Stimulated activated CD4-positive, alpha-beta T cell treated with anti-CD3 and anti-CD28 coated beads, Interleukin-1b, Interleukin-23, amount 100 ng/mL, for 48 hours (primary cell): ENCODE data around the gene PRKG1.

Experiments
- DNase-seq: peaks from one replicate; pipeline ENCODE4 v3.0.0-alpha.2; 2020

PRKG1 gene

DNA sequence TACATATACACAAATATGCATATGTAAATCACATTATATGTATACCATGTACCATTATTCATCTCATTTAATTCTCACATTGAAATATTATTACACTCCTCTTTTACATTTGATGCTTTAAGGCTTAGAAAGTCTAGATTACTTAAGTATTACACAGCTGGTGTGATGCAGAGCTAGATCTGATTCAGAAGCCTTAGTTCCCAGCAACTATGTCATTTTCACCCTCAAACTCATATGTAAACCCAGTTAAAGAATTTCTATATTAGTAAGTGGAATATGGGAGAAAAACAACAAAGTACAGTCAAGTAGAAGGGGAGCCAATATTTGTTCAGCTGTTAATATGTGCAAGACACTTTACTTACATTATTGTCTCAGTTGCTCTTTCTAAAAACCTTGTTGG is 699.4 kb downstream of the PRKG1 start:
- no peak for DNase-seq

DNA sequence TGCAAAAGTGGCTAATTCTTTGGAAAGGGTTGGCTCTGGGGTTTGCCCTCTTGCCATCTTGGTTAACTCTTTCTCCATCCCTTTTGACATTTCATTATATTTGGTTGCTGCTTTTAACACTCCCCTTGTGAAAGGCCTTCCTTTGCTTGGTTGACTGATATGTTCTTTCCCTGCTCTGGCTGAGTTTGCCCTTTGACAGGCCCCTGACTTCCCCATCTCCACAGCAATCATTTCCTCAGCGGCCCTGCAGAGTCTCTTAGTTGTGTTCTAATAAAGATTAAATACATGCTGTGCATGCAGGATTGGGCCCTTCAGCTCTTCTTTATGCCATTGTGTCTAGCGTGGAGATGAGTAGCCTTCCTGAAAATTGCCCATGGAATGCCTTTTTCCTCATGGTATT is 709.7 kb downstream of the PRKG1 start:
- DNase-seq = no peak

DNA sequence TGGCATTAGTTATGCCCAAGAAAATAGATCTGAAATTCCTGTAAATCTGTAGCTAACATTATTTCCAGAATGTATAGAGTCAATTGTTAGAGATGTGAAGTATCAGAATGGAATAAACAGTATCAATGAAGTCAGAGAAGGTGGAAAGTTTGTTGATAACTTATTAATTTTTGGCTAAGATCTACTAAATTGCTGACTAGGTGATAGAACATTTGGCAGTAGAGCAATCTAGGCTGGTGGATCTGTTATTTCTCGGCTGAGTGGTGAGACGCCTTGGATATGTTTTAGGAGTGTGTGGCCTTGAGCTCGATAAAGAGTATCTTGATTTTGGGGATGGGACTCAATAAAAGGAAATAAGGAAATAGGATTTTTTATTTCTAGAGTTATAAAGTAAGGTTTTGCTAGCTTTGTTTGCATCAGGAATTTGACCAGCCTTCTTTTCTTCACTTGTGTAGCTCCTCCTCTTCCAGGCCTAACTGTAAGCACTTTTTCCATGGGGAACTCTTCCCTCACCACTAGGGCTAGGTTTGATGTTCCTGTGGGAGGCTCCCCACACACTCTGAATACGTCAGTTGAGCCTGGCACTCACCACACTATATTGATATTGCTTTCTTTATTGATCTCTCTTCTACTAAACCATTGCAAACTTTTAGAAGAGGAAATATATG is 711.9 kb downstream of the PRKG1 start:
- no peak for DNase-seq

DNA sequence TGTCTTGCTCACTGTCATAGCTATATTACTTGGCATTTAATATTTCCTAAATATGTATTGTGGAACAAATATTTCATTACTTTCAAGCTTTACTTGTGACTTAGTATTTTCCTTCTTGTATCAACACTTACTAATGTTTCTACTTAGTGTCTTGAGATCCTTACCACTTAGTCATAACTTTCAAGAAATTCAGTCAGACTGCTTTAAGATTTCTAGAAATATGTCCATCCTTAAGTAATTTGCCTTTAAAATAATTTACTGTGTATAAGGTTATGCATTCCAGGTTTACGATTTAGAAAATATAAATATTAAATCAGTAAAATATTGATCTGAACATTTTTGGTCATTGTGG is 712.4 kb downstream of the PRKG1 start:
- DNase-seq = no peak

DNA sequence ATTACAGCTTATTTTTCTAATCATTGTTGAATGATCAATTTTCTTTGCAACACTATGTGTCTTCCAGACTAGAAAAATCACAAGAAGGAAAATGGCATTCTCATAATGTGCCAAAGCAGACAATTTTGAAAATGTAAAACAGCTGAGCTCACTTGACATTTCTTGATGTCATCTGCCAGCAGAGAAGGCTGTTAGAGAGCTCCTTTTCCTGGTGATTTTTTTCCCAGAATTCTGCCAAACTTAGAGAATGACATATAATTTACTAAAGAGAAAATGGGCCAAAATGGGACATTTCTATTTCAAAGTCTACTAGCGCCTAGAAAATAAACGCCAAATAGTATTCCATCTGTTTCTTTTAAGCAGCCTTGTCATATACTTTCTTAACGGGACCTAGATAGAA is 714.0 kb downstream of the PRKG1 start:
- no peak for DNase-seq

DNA sequence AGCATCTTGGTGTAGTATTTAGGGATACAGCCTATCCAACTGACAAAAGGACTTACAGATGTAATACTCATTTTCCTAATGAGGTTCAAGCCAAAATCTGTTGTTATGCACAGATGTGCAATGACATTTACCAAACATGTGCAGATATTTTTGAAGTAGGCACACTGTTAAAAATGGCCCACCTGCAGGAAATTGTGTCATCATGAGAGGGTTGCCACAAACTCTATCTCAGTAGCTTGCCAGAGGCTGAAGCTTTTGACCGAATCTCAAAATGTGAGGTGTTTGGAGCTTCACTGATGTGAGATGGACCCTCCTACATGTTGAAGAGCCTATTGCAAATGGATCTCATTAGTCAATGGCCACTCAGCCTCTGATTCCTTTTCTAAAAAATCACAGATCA is 714.8 kb downstream of the PRKG1 start:
- DNase-seq = no peak

DNA sequence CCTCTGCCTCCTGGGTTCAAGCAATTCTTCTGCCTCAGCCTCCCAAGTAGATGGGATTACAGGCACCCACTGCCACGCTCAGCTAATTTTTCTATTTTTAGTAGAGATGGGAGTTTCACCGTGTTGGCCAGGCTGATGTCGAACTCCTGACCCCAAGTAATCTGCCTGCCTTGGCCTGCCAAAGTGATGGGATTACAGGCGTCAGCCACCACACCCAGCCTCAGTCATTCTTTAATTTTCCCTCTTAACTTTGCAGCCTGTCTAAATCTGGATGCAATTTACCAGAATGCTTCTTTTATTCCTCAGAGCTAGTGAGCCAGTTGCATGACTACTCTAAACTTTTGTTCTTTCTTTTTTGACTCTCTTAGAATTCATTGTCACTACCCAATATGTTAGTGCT is 715.6 kb downstream of the PRKG1 start:
- DNase-seq = no peak

DNA sequence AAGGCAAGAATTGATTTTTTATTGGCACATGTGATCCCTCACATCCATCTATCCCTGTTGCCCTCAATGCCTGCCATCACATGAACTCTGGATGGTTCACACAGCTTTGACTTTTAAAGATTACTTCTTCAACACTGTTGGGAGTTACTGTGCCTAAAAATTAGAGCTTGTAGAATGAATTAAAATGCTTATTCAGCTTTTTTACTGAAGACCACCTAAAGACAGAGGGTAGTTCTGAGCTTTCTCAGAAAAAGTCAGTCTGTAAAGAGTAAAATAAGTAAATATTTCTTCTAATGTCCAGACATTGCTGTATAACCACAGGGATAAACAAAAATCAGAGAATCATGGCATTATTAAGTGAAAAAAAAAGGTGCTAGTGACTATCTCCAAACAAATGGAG is 718.4 kb downstream of the PRKG1 start:
- no peak for DNase-seq

DNA sequence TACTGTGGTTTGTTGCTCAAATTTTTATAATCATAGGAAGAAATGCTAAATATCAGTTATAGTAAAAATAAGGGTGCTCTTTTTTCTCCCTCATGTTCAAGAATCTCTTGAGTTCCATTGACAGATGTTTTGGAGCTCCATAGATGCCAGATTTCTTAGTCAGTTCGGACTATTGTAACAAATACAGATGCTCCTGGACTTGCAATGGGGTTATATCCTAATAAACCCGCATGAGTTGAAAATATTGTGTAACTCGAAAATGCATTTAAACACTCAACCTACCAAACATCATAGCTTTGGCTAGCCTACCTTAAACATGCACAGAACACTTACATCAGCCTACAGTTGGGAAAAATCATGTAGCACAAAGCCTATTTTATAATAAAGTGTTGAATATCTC is 725.8 kb downstream of the PRKG1 start:
- DNase-seq = no peak

DNA sequence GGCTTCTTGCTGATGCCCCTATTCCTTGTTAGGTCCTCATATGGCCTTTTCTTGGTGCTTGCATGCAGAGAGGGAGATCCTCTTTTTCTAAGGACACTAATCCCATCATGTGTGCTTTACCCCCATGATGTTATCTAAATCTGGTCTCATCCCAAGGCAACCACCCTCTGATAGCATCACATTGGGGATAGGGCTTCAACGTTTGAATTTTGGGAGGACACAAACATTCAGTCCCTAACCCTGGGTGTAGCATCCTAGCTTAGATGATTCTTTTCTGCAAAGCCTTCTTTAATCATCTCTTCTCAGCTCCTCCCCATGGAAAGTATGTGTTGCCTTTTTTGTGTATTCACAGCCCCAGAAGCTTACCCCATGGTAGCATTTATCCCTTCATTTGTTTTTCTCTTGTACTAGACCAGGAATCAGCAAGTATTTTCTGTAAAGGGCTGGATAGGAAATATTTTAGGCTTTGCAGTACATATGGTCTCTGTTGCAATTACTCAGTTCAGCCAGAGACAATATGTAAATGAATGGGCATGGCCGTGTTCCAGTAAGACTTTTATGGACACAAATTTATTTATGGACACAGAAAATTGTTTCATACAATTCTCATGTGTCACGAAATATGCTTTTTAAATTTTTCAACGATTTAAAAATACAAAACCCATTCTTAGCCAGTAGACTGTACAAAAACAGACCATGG is 726.6 kb downstream of the PRKG1 start:
- DNase-seq = no peak

DNA sequence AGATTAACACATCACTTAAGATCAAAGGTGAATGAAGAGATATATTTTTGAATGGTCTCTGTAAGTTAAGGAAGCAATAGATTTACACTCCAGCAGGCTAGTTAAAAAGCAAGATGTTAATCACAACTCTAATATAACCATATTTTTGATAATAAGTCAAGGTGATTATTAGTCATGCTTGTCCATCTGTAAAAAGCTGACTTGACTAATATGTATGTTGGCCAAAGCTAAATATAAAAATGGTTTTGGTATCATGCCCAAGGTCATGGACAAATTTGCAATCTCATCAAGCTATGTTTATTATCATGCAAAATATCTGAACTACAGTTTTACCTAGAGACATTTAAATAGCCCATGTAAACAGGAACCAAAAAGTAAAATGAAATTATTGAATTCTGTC is 727.7 kb downstream of the PRKG1 start:
- no peak for DNase-seq

DNA sequence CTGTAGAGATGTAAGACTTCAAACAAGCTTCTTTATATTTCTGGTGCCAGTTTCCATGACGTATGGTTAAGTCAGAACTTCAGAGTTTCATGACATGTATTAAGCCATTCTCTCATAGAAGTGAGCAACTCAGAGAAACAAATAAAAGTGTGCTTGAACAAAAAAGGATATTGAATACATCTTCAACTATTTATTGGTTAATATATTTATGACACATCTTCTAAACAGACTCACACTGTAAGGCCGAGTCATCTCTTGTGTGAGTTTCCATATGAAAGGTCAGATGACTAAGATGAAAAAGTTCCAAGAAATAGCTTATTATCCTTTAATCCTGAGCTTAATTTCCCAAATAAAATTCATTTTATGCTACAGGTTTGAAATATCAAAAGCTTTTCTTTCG is 730.6 kb downstream of the PRKG1 start:
- DNase-seq = no peak

DNA sequence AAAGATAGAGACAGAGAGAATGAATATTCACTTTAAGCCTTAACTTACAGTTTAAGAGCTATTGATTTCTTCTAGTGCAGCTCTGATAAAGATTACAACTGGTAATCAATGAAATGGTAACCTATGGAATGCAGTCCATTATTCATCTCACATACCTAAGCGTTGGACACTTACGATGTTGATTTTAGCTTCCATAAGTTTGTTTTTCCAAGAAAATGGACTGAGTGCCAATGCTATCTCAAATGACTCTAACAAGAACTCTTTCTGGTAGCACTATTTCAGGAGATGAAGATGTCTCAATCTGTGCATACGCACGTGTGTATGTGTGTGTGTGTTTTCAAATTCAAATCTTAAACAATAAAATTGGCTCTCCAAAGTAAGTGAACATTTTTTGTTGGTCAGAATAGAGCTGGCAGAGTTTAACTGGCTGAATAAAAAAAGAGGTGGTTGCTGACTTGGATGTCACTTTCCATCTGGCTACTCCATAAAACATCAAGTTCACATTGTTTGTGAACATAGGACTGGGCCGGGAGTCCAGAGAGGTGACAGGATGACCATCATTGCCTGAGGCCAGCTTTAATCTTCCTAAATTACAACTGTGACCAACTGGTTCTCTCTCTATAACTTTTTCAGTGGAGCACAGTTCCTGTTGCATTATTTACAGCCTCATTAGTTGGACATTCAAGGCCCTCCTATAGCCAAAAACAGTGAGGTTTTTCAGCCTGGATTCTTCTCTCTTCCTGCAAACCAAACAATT is 732.0 kb downstream of the PRKG1 start:
- DNase-seq = no peak

DNA sequence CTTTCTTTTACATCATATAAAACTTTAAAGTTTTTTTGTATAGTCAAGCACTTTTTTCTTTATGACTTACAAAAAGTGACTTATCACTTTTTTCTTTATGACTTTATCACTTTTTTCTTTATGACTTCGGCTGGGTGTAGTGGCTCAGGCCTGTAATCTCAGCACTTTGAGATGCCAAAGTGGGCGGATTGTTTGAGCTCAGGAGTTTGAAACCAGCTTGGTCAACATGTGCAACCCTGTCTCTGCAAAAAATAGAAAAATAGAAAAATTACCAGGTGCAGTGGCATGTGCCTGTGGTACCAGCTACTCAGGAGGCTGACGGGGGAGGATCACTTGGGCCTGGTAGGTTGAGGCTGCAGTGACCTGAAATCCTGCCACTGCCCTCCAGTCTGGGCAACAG is 733.9 kb downstream of the PRKG1 start:
- DNase-seq = no peak

DNA sequence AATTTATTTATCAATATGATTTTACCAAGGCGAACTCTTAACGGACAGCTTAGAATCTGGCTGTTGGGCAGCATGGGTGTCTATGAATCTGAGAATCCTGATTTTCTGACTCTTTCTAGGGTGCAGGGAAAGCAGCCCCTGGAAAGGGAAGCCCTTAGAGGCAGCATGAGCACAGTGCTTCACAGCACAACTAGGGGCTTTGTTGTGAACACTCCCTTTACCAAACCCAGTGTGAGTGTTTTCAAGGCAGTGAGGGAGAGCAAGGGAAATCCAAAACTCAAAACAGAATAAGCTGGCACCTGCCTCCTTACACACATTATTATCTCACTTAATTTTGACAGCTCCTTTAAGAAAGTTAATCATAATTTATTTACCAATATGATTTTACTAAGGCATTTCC is 741.4 kb downstream of the PRKG1 start:
- DNase-seq = no peak

DNA sequence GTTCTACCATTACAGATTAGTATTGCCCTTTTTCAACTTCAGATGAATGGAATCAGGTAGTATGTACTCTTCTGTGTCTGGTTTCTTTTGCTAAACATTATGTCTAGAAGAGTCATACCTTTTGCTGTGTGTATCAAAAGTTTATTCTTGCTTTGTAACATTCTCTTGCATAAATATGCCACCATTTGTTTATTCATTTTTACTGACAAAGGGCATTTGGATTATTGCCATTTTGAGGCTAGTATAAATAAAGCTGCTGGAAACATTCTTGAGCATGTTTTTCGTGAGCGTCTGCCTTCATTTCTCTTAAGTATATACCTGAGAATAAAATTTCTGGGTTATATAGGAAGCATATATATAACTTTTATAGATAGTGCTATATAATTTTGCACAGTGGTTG is 746.8 kb downstream of the PRKG1 start:
- no peak for DNase-seq

DNA sequence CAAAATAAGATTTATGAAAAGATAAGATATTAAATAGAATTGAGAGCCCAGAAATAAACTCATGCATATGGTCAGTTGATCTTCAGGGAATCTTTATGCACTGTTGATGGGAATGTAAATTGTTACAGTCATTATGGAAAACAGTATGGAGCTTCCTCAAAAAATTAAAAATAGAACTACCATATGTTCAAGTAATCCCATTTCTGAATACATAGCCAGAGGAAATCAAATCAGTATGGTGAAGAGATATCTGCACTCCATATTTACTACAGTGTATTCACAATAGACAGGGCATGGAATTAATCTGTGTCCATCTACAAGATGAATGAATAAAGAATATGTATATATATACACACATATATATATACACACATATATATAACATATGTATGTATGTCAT is 747.5 kb downstream of the PRKG1 start:
- DNase-seq = no peak

DNA sequence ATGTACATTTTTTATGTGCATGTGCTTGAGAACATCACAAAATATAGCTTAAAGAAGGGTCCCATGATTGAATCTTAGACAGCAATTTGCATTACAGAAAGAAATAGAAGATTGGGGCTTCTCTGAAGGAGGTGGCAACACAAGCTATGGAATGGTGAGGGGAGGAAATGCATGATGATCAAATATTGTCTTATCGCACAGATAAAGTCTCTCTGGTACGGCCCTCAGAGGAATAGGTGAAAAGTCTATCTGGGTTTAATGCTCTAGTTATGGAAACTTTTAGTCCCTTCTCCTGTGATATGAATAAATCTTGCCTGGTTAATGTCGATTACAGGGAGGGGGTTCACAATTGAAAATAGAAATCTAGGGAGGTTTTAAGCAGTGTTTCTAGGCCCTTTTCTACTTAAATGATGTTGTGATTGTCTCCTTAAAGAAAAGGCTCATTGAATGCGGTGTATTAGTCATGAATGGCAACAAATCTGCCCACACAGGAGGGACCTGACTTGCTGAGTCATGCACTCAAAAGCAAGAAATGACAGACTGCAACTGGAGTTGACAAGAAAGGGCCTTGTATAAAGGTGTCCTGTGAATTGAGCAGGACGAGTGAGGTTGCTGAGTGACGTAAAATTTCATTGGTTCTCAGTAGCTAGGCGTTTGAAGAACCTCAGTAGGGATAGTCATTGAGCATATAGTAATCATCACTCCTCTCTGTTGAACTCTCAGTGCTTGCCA is 758.5 kb downstream of the PRKG1 start:
- peak; percentile 40 for DNase-seq

DNA sequence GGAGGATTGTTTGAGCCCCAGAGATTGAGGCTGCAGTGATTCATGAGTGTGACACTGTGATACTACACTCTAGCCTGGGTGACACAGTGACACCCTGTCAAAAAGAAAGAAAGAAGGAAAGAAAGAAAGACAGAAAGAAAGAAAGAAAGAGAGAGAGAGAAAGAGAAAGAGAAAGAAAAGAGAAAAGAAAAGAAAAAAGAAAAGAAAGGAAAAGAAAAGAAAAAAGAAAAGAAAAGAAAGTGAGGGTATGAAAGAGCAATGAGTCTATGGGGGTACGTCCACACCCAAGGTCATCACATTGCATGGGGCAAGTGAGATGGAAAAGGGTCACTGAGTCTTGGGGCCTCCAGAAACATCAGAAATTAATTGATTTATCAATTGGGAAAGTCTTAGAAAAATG is 760.3 kb downstream of the PRKG1 start:
- DNase-seq = no peak

DNA sequence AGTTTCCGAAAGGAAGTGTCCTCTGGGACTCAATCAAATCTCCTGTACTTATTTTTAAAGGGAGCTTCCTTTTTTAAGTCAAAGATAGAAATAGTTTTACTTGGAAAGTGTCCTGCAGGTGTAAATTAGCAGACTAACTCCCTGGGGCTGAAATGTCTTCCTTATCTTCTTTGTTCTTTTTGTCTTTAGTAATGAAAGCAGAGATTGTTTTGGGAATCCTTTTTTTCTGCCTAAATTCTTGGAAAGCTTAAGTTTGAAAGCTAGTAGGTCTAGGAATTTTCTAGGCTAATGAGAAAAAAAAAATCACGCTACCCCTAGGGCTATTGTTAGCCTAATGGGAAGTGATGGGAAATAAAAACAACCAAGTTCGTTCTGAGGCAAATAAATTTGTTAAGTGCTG is 764.2 kb downstream of the PRKG1 start:
- DNase-seq = no peak

DNA sequence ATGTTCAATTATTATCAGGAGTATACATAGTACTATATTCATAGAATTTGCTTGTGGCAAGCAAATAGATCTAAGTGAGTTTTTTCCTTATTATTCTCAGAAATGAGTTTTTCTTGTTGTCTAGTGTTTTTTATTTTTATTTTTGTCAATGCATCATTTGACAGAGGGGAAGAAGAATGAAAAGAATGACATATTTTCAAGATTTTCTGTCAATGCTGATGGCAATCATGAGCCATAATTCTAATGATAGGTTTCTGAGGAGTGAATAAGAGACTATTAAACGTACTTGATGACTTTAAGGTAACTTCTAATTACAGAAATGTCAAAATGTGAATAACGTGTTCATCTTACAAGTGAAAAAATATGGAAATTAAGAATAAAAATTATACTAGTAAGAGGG is 769.7 kb downstream of the PRKG1 start:
- DNase-seq = no peak

DNA sequence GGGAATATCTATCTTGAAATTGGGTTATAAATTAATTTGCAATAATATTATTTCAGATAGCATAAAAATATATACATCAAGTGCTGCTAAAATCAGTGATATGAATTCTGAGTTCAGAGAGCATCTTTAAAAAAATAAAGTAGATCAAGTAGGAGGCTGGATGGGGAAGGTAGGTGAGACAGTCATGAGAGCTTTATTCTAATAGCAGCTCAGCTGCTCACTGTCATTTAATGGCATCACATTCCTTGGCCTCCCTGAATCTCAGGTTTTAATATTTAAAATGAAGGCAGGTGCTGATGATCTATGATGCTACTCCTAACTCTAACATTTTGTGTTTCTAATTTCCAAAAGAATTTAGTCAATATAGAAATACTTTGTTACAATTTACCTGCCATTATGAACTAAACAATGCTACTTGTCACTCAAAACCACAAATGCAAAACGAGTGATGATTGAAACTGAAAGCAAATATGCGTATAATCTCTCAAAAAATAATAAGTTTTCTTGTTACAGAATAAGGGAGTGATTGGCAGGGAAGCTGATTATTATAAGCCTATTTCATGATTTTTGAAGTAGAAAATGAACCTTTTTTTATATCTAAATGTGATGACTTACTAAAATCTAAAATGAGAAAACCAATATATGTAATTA is 772.7 kb downstream of the PRKG1 start:
- DNase-seq = no peak

DNA sequence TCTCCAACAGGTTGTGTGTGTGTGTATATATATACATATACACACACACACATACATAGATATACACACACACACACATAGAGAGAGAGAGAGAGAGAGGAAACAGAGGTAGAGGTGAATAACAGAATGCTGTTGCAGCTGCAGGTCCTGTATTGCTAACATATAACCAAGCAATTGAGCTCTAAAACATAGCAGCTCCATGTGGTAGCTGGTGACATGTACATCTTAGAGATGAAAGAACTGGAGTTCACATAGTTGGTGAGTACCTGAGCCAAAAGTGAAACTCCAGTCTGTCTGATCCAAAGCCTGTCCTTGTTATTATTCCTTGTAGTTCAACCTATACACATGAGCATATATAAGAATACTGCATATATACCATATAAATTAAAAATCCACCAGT is 778.0 kb downstream of the PRKG1 start:
- DNase-seq = no peak
